ENCODE results near the gene ACP3. TPM values are rescaled to one million over a fixed set of nuclear protein-coding genes. Genes with fewer than 3 reads are reported as not detected.

ACP3 gene
- total and polyA plus RNA-seq, 2 of the 4 experiments (the other 2 are of a cell fraction), result 0.36 to 0.54 TPM

GRCh38 chr3:132325103-132325606 lies 7.9 kb downstream of the ACP3 start:
- DNase-seq, result no peak
- intact Hi-C loops (cut with micrococcal nuclease), result no loop called here

More at GRCh38 chr3:132325103-132325606, 7.9 kb downstream of the ACP3 start:
- Histone ChIP-seq H2BK15ac (ENCODE audit: low read depth, low read length) (no peak overlapping the region), H3K9ac (ENCODE audit: low read depth, low read length) (no peak overlapping the region), H3K9me1 (ENCODE audit: insufficient read depth, low read length) (no peaks in the 10 kb centered on the region), H2BK120ac (ENCODE audit: low read depth, low read length) (no peak overlapping the region), H4K8ac (ENCODE audit: low read depth in 2 of 2, low read length in 2 of 2) (no peak overlapping the region), H3K23ac (ENCODE audit: low read depth, low read length) (no peak overlapping the region), H2AFZ (replicated peaks; ENCODE audit: low read length, poor library complexity) (no peak overlapping the region), H3K14ac (replicated peaks; ENCODE audit: low read depth, low read length) (no peak overlapping the region), H4K91ac (ENCODE audit: insufficient read depth, low read depth, low read length) (no peak overlapping the region), H3K79me1 (ENCODE audit: low read depth in 1 of 2, low read length in 2 of 2) (no peaks in the 10 kb centered on the region), H2AK5ac (ENCODE audit: low read depth, low read length) (no peak overlapping the region), H2AK9ac (replicated peaks; ENCODE audit: low read depth, low read length, poor library complexity) (no peak overlapping the region), H4K20me1 (ENCODE audit: insufficient read depth, low read length) (no peaks in the 10 kb centered on the region), H3K27me3 (ENCODE audit: control insufficient read depth, insufficient read depth, low read length) (no peaks in the 10 kb centered on the region; the same call in 1 of the 2 replicates), H4K5ac (ENCODE audit: low read depth, low read length) (no peak overlapping the region), H3K4me3 (ENCODE audit: insufficient read depth, low read depth, low read length) (no peak overlapping the region), H2BK20ac (ENCODE audit: low read depth, low read length) (no peak overlapping the region), H3K27ac (ENCODE audit: insufficient read depth, low read length) (no peak overlapping the region), H3K18ac (ENCODE audit: low read depth, low read length) (no peak overlapping the region), H3K4me2 (ENCODE audit: low read depth, low read length) (no peak overlapping the region), H3K36me3 (ENCODE audit: control insufficient read depth, insufficient read depth, low read length) (no peaks in the 10 kb centered on the region), H3K9me3 (ENCODE audit: control insufficient read depth, insufficient read depth, low read length) (no peaks in the 10 kb centered on the region), H3K4me1 (ENCODE audit: control insufficient read depth, insufficient read depth, low read length) (no peaks in the 10 kb centered on the region), H2BK5ac (ENCODE audit: low read depth, low read length, poor library complexity, severe bottlenecking) (no peak overlapping the region), H3K56ac (ENCODE audit: extremely low read depth, insufficient read depth, low read length) (no peak overlapping the region), H3K4ac (ENCODE audit: low read depth, low read length) (no peak overlapping the region)
- WGBS, 2 experiments (ENCODE audit: extremely low coverage in 2 of 2, insufficient read length in 1 of 2), result no CpG with 5 or more reads among the region's 4 CpGs
- dilution Hi-C loops (cut with HindIII; ENCODE audit: low sequenced_read_pairs, unreplicated experiment), result no loop called here
- no peak for ATAC-seq (ENCODE audit: low read depth)
- in situ Hi-C loops (cut with MboI; ENCODE audit: low sequenced_read_pairs), result no loop called here
- BruUV-seq (replicated peaks), result no TSS peak
- ChIA-PET POLR2A (ENCODE audit: unreplicated experiment) (no interaction called here), CTCF (interaction anchor here (0.5 to 1.5 kb wide), 2 partner anchors 8 to 22 kb away, joined by 3 to 4 read pairs; partner anchors contain the start of gene ACP3)
- TF ChIP-seq RAD21 (IDR thresholded peaks at IDR 0.05; ENCODE audit: low read length) (no peak), SMC3 (IDR thresholded peaks at IDR 0.05; ENCODE audit: low read depth, low read length) (no peak), MAFK (IDR thresholded peaks at IDR 0.05; ENCODE audit: low read depth, low read length) (no peak), ELK1 (IDR thresholded peaks at IDR 0.05; ENCODE audit: borderline replicate concordance, low read depth, low read length) (no peak), RCOR1 (IDR thresholded peaks at IDR 0.05; ENCODE audit: insufficient replicate concordance, low read length) (no peak), POLR2A (IDR thresholded peaks at IDR 0.05; ENCODE audit: low read depth, low read length) (no peak), CEBPB (IDR thresholded peaks at IDR 0.05; ENCODE audit: low read depth, low read length) (no peak), NFE2L2 (IDR thresholded peaks at IDR 0.05; ENCODE audit: low read depth, low read length) (no peak), CHD1 (IDR thresholded peaks at IDR 0.05; ENCODE audit: low read depth, low read length) (no peak), RFX5 (IDR thresholded peaks at IDR 0.05; ENCODE audit: low read depth, low read length) (no peak)
